ENCODE data around the gene CIART. TPM values are rescaled to one million over a fixed set of nuclear protein-coding genes. Genes with fewer than 3 reads are reported as not detected.

The CIART gene
- total RNA-seq, 1 experiment from 2014 or later = 0.42 TPM

DNA sequence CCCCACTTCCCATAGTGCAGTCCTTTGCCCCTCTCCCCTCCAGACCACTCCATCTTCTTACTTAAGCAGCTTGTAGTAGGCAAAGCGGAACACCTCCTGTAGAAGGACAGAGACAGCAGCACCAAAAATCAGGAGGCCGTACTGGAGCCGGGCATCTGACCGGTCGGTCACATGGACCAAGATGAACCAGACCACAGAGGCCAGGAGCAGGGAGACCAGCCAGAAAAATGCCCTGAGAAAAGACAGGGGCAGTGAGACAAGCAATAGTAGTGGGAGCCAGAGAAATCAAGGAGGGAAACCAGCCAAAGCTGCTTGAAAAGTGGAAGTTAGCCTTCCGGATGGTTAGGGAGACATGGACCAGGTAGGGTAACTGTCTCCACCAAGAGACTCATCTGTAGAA lies 14.5 kb upstream of the CIART start:
- Mint-ChIP-seq H3K27ac (ENCODE audit: unreplicated experiment) (peak overlapping the region; percentile 65), H3K4me3 (ENCODE audit: low read depth, unreplicated experiment) (peak overlapping the region; percentile 76), H3K27me3 (ENCODE audit: unreplicated experiment) (no peaks in the 10 kb centered on the region), H3K4me1 (ENCODE audit: low read depth, unreplicated experiment) (peaks cover 34% of the 10 kb centered on the region), H3K9me3 (ENCODE audit: low read depth, unreplicated experiment) (no peaks in the 10 kb centered on the region), H3K36me3 (ENCODE audit: insufficient read depth, unreplicated experiment) (peaks cover 31% of the 10 kb centered on the region)
- TF ChIP-seq, protein P1, sequence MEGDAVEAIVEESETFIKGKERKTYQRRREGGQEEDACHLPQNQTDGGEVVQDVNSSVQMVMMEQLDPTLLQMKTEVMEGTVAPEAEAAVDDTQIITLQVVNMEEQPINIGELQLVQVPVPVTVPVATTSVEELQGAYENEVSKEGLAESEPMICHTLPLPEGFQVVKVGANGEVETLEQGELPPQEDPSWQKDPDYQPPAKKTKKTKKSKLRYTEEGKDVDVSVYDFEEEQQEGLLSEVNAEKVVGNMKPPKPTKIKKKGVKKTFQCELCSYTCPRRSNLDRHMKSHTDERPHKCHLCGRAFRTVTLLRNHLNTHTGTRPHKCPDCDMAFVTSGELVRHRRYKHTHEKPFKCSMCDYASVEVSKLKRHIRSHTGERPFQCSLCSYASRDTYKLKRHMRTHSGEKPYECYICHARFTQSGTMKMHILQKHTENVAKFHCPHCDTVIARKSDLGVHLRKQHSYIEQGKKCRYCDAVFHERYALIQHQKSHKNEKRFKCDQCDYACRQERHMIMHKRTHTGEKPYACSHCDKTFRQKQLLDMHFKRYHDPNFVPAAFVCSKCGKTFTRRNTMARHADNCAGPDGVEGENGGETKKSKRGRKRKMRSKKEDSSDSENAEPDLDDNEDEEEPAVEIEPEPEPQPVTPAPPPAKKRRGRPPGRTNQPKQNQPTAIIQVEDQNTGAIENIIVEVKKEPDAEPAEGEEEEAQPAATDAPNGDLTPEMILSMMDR (IDR thresholded peaks at IDR 0.05; ENCODE audit: unreplicated experiment) = no peak
- DNase-seq = no peak
- CTCF ChIA-PET = no interaction called here
- BruUV-seq (replicated peaks) = no TSS peak
- intact Hi-C loops (cut with micrococcal nuclease; ENCODE audit: unreplicated experiment) = no loop called here

DNA sequence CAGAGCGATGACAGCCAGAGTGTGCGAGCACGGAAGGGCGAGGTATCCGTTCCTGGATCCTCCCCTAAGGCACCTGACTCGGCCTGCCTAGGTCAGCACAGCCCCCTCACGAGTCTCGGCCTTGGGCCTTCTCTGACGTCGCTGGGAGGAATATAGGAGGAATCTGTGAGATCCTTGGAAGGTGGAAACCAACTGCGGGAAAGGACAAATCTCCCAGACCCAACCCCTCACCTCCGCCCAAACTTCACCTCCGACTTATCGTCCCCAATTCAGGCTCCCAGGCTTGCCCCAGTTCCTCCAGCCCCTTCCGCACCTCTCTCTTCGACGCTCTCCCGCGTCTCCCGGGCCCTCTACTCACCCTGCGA lies 14.0 kb upstream of the CIART start:
- H3K4me3 Mint-ChIP-seq (ENCODE audit: low read depth, unreplicated experiment) = peak overlapping the region; percentile 76
- DNase-seq = peak; percentile 24
- peaks cover 27% of the 10 kb centered on the region for H3K36me3 Mint-ChIP-seq (ENCODE audit: insufficient read depth, unreplicated experiment)
- BruUV-seq (replicated peaks) = no TSS peak
- H3K4me1 Mint-ChIP-seq (ENCODE audit: low read depth, unreplicated experiment) = peaks cover 30% of the 10 kb centered on the region
- TF ChIP-seq, protein P1 (IDR thresholded peaks at IDR 0.05; ENCODE audit: unreplicated experiment) = no peak
- intact Hi-C loops (cut with micrococcal nuclease; ENCODE audit: unreplicated experiment) = no loop called here
- H3K27me3 Mint-ChIP-seq (ENCODE audit: unreplicated experiment) = no peaks in the 10 kb centered on the region
- CTCF ChIA-PET = interaction anchor here (0.8 to 1.0 kb wide), 2 partner anchors 8 to 12 kb away, joined by 3 to 6 read pairs; no protein-coding TSS in a partner anchor
- H3K9me3 Mint-ChIP-seq (ENCODE audit: low read depth, unreplicated experiment) = no peaks in the 10 kb centered on the region
- peak overlapping the region; percentile 65 for H3K27ac Mint-ChIP-seq (ENCODE audit: unreplicated experiment)

DNA sequence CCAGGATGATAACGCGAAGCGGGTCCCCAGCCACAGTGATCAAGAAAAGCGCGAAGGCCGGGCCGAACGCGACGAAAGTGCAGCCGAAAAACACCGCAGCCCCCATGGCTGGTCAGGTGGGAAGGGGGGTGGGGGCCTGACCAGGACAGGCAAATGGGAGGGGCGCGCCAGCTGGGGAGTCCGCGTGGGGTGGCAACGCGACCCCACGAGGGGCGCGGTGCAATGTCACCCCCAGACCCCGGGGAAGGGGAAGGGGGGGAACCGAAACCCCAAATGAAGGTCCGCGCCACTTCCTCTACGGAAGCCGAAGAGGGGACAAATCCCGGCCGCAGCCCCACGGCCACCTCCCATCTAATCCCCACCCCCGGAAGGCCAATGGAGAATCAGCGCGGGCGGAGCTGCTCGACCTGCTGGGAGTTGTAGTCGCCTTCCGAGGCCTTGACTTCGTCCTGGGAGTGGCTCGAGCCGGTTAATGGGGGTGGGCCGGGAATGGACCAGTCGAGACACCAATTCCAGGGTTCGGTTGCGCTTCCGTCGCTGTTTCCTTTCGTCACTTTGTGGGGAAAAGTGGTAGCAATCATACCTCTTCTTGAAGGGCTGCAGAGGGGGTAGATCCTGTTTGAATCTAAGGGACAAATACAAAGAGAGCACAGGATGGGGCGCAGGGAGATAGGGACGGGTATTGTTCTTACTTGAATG lies 13.5 kb upstream of the CIART start, which contains the start of gene APH1A:
Gene APH1A, minus strand, starts transcription at position 312 of the 699 bp plus-strand sequence. Its CDS starts 206 bp downstream, at position 106.
- DNase-seq = peak; percentile 97
- intact Hi-C loops (cut with micrococcal nuclease; ENCODE audit: unreplicated experiment) = no loop called here
- H3K27ac Mint-ChIP-seq (ENCODE audit: unreplicated experiment) = peak within 1 kb of the TSS; percentile 65
- CTCF ChIA-PET = interaction anchor here (0.6 to 1.2 kb wide), 5 partner anchors 8 to 18 kb away, joined by 3 to 6 read pairs (median 3); no protein-coding TSS in a partner anchor
- TF ChIP-seq, protein P1 (IDR thresholded peaks at IDR 0.05; ENCODE audit: unreplicated experiment) = no peak
- H3K4me3 Mint-ChIP-seq (ENCODE audit: low read depth, unreplicated experiment) = peak within 1 kb of the TSS; percentile 76
- peaks cover 27% of the 10 kb centered on the region for H3K4me1 Mint-ChIP-seq (ENCODE audit: low read depth, unreplicated experiment)
- no TSS peak for BruUV-seq (replicated peaks)
- peaks cover 27% of the 10 kb centered on the region for H3K36me3 Mint-ChIP-seq (ENCODE audit: insufficient read depth, unreplicated experiment)
- H3K27me3 Mint-ChIP-seq (ENCODE audit: unreplicated experiment) = no peaks in the 10 kb centered on the region
- no peaks in the 10 kb centered on the region for H3K9me3 Mint-ChIP-seq (ENCODE audit: low read depth, unreplicated experiment)

DNA sequence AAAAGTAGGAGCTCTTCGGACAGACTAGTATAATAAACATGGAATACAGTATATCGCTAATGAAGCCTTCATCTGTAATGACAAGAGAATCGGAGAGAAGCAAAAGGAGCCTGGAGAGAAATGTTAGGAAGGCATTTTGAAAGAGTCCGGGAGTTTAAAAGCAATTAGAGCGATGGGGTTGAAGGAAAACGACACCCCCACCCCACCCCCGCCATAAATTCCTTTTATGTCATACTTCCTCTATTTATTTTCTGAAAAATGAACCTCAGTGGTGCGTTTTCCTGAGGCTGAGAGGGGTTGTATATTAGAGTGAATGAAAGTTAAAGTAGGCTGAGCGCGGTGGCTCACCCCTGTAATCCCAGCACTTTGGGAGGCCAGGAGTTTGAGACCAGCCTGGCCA lies 12.9 kb upstream of the CIART start:
- peaks cover 27% of the 10 kb centered on the region for H3K36me3 Mint-ChIP-seq (ENCODE audit: insufficient read depth, unreplicated experiment)
- H3K27ac Mint-ChIP-seq (ENCODE audit: unreplicated experiment) = peak overlapping the region; percentile 65
- no peak for DNase-seq
- CTCF ChIA-PET = interaction anchor here (0.6 to 2.3 kb wide), 7 partner anchors 9 to 18 kb away, joined by 3 to 8 read pairs (median 3); no protein-coding TSS in a partner anchor
- H3K4me3 Mint-ChIP-seq (ENCODE audit: low read depth, unreplicated experiment) = peak overlapping the region; percentile 76
- TF ChIP-seq, protein P1 (IDR thresholded peaks at IDR 0.05; ENCODE audit: unreplicated experiment) = no peak
- H3K27me3 Mint-ChIP-seq (ENCODE audit: unreplicated experiment) = no peaks in the 10 kb centered on the region
- BruUV-seq (replicated peaks) = TSS peak; percentile 83
- intact Hi-C loops (cut with micrococcal nuclease; ENCODE audit: unreplicated experiment) = no loop called here
- no peaks in the 10 kb centered on the region for H3K9me3 Mint-ChIP-seq (ENCODE audit: low read depth, unreplicated experiment)
- peaks cover 27% of the 10 kb centered on the region for H3K4me1 Mint-ChIP-seq (ENCODE audit: low read depth, unreplicated experiment)
